ENCODE data around the gene CCNB3. TPM values are rescaled to one million over a fixed set of nuclear protein-coding genes. Genes with fewer than 3 reads are reported as not detected.

The CCNB3 gene
- polyA plus RNA-seq, 1 donor from 2014 or later = 0.42 TPM

- H2AFZ ChIP-seq (ENCODE audit: low read depth, low read length) = no peak overlapping the region
- no peaks in the 10 kb centered on the region for H3K36me3 ChIP-seq (ENCODE audit: insufficient read depth, low read length)
- H3K4me3 ChIP-seq (ENCODE audit: low read length) = no peak overlapping the region
- TF ChIP-seq EZH2 (IDR thresholded peaks at IDR 0.05; ENCODE audit: borderline replicate concordance, insufficient read depth, low read length, poor library complexity, severe bottlenecking) (no peak), RAD21 (conservative IDR thresholded peaks at IDR 0.05) (no peak), TAF1 (IDR thresholded peaks at IDR 0.05; ENCODE audit: low read depth) (no peak), POLR2AphosphoS5 (IDR thresholded peaks at IDR 0.05) (no peak), MXI1 (conservative IDR thresholded peaks at IDR 0.05; ENCODE audit: poor library complexity, severe bottlenecking) (no peak), EP300 (conservative IDR thresholded peaks at IDR 0.05; ENCODE audit: poor library complexity, severe bottlenecking) (no peak), CTCF (IDR thresholded peaks at IDR 0.05; ENCODE audit: poor library complexity, severe bottlenecking) (no peak), REST (IDR thresholded peaks at IDR 0.05; ENCODE audit: borderline replicate concordance) (no peak), SMC3 (conservative IDR thresholded peaks at IDR 0.05; ENCODE audit: poor library complexity) (no peak)
- no peaks in the 10 kb centered on the region for H4K20me1 ChIP-seq (ENCODE audit: insufficient read depth)
- H3K4me2 ChIP-seq (ENCODE audit: low read length) = no peak overlapping the region
- no peaks in the 10 kb centered on the region for H3K27me3 ChIP-seq (ENCODE audit: insufficient read depth, low read depth, low read length)
- H3K9me2 ChIP-seq (ENCODE audit: insufficient read depth, low read length) = no peaks in the 10 kb centered on the region
- no peaks in the 10 kb centered on the region for H3K9me3 ChIP-seq (ENCODE audit: low read length)
- H3K9ac ChIP-seq (ENCODE audit: low read length) = no peak overlapping the region
- no peak overlapping the region for H3K27ac ChIP-seq (ENCODE audit: low read length)
- no peaks in the 10 kb centered on the region for H3F3A ChIP-seq (ENCODE audit: insufficient read depth, low read length, poor library complexity, severe bottlenecking)
- no peaks in the 10 kb centered on the region for H3K79me2 ChIP-seq (replicated peaks; ENCODE audit: insufficient read depth, low read length)
Observed at GRCh38 chrX:50333308-50333707, 128.7 kb downstream of the CCNB3 start.

- Histone ChIP-seq H3K27ac (ENCODE audit: low read length) (no peak overlapping the region), H3K9me3 (ENCODE audit: low read length) (no peaks in the 10 kb centered on the region), H3F3A (ENCODE audit: insufficient read depth, low read length, poor library complexity, severe bottlenecking) (no peaks in the 10 kb centered on the region), H3K27me3 (ENCODE audit: insufficient read depth, low read depth, low read length) (no peaks in the 10 kb centered on the region), H3K9me2 (ENCODE audit: insufficient read depth, low read length) (no peaks in the 10 kb centered on the region), H3K79me2 (replicated peaks; ENCODE audit: insufficient read depth, low read length) (no peaks in the 10 kb centered on the region), H3K9ac (ENCODE audit: low read length) (no peak overlapping the region), H4K20me1 (ENCODE audit: insufficient read depth) (no peaks in the 10 kb centered on the region), H3K36me3 (ENCODE audit: insufficient read depth, low read length) (no peaks in the 10 kb centered on the region), H3K4me3 (ENCODE audit: low read length) (no peak overlapping the region), H3K4me2 (ENCODE audit: low read length) (no peak overlapping the region), H2AFZ (ENCODE audit: low read depth, low read length) (no peak overlapping the region)
- no peak for TF ChIP-seq EZH2 (IDR thresholded peaks at IDR 0.05; ENCODE audit: borderline replicate concordance, insufficient read depth, low read length, poor library complexity, severe bottlenecking)
- no peak for TF ChIP-seq RAD21 (conservative IDR thresholded peaks at IDR 0.05)
- TF ChIP-seq REST (IDR thresholded peaks at IDR 0.05; ENCODE audit: borderline replicate concordance) = no peak
- TF ChIP-seq POLR2AphosphoS5 (IDR thresholded peaks at IDR 0.05) = no peak
- no peak for TF ChIP-seq EP300 (conservative IDR thresholded peaks at IDR 0.05; ENCODE audit: poor library complexity, severe bottlenecking)
- TF ChIP-seq TAF1 (IDR thresholded peaks at IDR 0.05; ENCODE audit: low read depth) = no peak
- TF ChIP-seq SMC3 (conservative IDR thresholded peaks at IDR 0.05; ENCODE audit: poor library complexity) = no peak
- TF ChIP-seq CTCF (IDR thresholded peaks at IDR 0.05; ENCODE audit: poor library complexity, severe bottlenecking) = no peak
- no peak for TF ChIP-seq MXI1 (conservative IDR thresholded peaks at IDR 0.05; ENCODE audit: poor library complexity, severe bottlenecking)
Observed at GRCh38 chrX:50343917-50344316, 139.4 kb downstream of the CCNB3 start.
